IMR-90 (cell line): Measurements from ENCODE around the gene DMD. TPM values are rescaled to one million over a fixed set of nuclear protein-coding genes. Genes with fewer than 3 reads are reported as not detected.

Experiments
- ATAC-seq: fragments of 200-7000 bp; cut with Tn5 transposase; 2 replicates; pipeline ENCODE4 v1.9.1; 2020; ENCODE audit warnings: low read depth, mild to moderate bottlenecking, moderate library complexity
- BruUV-seq: library from RNA; stranded (reverse); fragments of 400-500 nt; replicated peaks from 2 replicates; lab custom pipeline; 2021; lab: Mats Ljungman, UMichigan
- CTCF ChIA-PET: fragments of 300-600 bp; formaldehyde crosslinking; extraction: SDS; loops from one replicate; lab custom pipeline; 2021; ENCODE audit warnings: antibody characterized with exemption; lab: Yijun Ruan, JAX
- POLR2A ChIA-PET: fragments of 300-600 bp; sonication (Branson Sonifier 250); formaldehyde crosslinking; loops from one replicate; lab custom pipeline; 2022; ENCODE audit warnings: antibody characterized with exemption; ENCODE audit not compliant: unreplicated experiment; lab: Charles Lee
- DNase-seq: peaks from one replicate; pipeline ENCODE4 v3.0.0; 2013
- H2AFZ ChIP-seq: replicated peaks from 2 replicates; pipeline ENCODE3; 2013; ENCODE audit warnings: low read length, mild to moderate bottlenecking; ENCODE audit not compliant: poor library complexity
- H2AK5ac ChIP-seq: 2 replicates; pipeline ENCODE4 v1.6.1; 2013; ENCODE audit warnings: low read depth, low read length, inconsistent platforms
- H2AK9ac ChIP-seq: replicated peaks from 2 replicates; pipeline ENCODE3; 2013; ENCODE audit warnings: mild to moderate bottlenecking, low read depth, low read length, moderate library complexity; ENCODE audit not compliant: poor library complexity
- H2BK120ac ChIP-seq: 2 replicates; pipeline ENCODE4 v1.6.1; 2013; ENCODE audit warnings: low read depth, low read length, inconsistent platforms
- H2BK15ac ChIP-seq: 3 replicates; pipeline ENCODE4 v1.6.1; 2013; ENCODE audit warnings: low read depth, low read length, inconsistent platforms
- H2BK20ac ChIP-seq: 2 replicates; pipeline ENCODE4 v1.6.1; 2013; ENCODE audit warnings: low read depth, mild to moderate bottlenecking, inconsistent platforms, low read length, moderate library complexity
- H2BK5ac ChIP-seq: 2 replicates; pipeline ENCODE4 v1.6.1; 2013; ENCODE audit warnings: mild to moderate bottlenecking, low read depth, low read length, inconsistent platforms; ENCODE audit not compliant: poor library complexity, severe bottlenecking
- H3K14ac ChIP-seq: replicated peaks from 2 replicates; pipeline ENCODE4 v1.6.1; 2013; ENCODE audit warnings: low read depth, low read length, inconsistent platforms
- H3K18ac ChIP-seq: 2 replicates; pipeline ENCODE4 v1.6.1; 2013; ENCODE audit warnings: low read depth, low read length, control low read depth
- H3K23ac ChIP-seq: 2 replicates; pipeline ENCODE4 v1.6.1; 2013; ENCODE audit warnings: low read depth, low read length, inconsistent platforms
- H3K27ac ChIP-seq: 2 replicates; pipeline ENCODE4 v1.5.1; 2013; ENCODE audit warnings: mild to moderate bottlenecking, control low read depth, low read length; ENCODE audit not compliant: insufficient read depth
- H3K27me3 ChIP-seq: 2 replicates; pipeline ENCODE4 v1.6.1; 2013; ENCODE audit warnings: low read length; ENCODE audit not compliant: control insufficient read depth, insufficient read depth
- H3K36me3 ChIP-seq: 2 replicates; pipeline ENCODE4 v1.6.1; 2013; ENCODE audit warnings: low read length, mixed read lengths; ENCODE audit not compliant: control insufficient read depth, insufficient read depth
- H3K4ac ChIP-seq: 2 replicates; pipeline ENCODE4 v1.6.1; 2013; ENCODE audit warnings: low read depth, low read length, inconsistent platforms
- H3K4me1 ChIP-seq: 2 replicates; pipeline ENCODE4 v1.6.1; 2013; ENCODE audit warnings: low read length, mixed read lengths; ENCODE audit not compliant: control insufficient read depth, insufficient read depth
- H3K4me2 ChIP-seq: 2 replicates; pipeline ENCODE4 v1.6.1; 2013; ENCODE audit warnings: low read depth, mild to moderate bottlenecking, control low read depth, low read length, moderate library complexity
- H3K4me3 ChIP-seq: 2 replicates; pipeline ENCODE4 v1.5.1; 2013; ENCODE audit warnings: low read depth, mild to moderate bottlenecking, control low read depth, low read length, moderate library complexity; ENCODE audit not compliant: insufficient read depth
- H3K56ac ChIP-seq: 2 replicates; pipeline ENCODE4 v1.6.1; 2013; ENCODE audit warnings: low read length, inconsistent platforms; ENCODE audit not compliant: insufficient read depth; ENCODE audit errors: extremely low read depth
- H3K79me1 ChIP-seq, 2 experiments: 2 replicates each; pipeline ENCODE4 v1.6.1; 2013; ENCODE audit warnings: low read length in 2 of 2, inconsistent platforms in 1 of 2, low read depth in 1 of 2
- H3K9ac ChIP-seq: 2 replicates; pipeline ENCODE4 v1.6.1; 2013; ENCODE audit warnings: low read depth, low read length, control low read depth
- H3K9me1 ChIP-seq: 2 replicates; pipeline ENCODE4 v1.6.1; 2013; ENCODE audit warnings: low read length, inconsistent platforms; ENCODE audit not compliant: insufficient read depth
- H3K9me3 ChIP-seq: 2 replicates; pipeline ENCODE4 v1.6.1; 2013; ENCODE audit warnings: low read length; ENCODE audit not compliant: control insufficient read depth, insufficient read depth
- H4K20me1 ChIP-seq: 2 replicates; pipeline ENCODE4 v1.6.1; 2013; ENCODE audit warnings: low read length, inconsistent platforms; ENCODE audit not compliant: insufficient read depth
- H4K5ac ChIP-seq: 2 replicates; pipeline ENCODE4 v1.6.1; 2013; ENCODE audit warnings: mild to moderate bottlenecking, low read depth, low read length, control low read depth
- H4K8ac ChIP-seq, 2 experiments: 2 replicates each; pipeline ENCODE4 v1.6.1; 2013; ENCODE audit warnings: low read depth in 2 of 2, low read length in 2 of 2, control low read depth in 1 of 2, inconsistent platforms in 1 of 2
- H4K91ac ChIP-seq: 2 replicates; pipeline ENCODE4 v1.6.1; 2013; ENCODE audit warnings: low read depth, low read length, inconsistent platforms; ENCODE audit not compliant: insufficient read depth
- CEBPB ChIP-seq: IDR thresholded peaks from 2 replicates; pipeline ENCODE4 v1.6.1; 2012; ENCODE audit warnings: low read depth, low read length, improper control_type of control experiment
- FOS ChIP-seq: fragments of 150-350 bp; IDR thresholded peaks from 2 replicates; pipeline ENCODE4 v1.6.1; 2016; ENCODE audit warnings: low read depth, low read length
- MAZ ChIP-seq: IDR thresholded peaks from 2 replicates; pipeline ENCODE4 v1.6.1; 2012; ENCODE audit warnings: low read depth, mild to moderate bottlenecking, low read length, improper control_type of control experiment, moderate library complexity, borderline replicate concordance
- MXI1 ChIP-seq: IDR thresholded peaks from 2 replicates; pipeline ENCODE4 v1.6.1; 2012; ENCODE audit warnings: low read depth, mild to moderate bottlenecking, low read length, moderate library complexity, borderline replicate concordance
- NFE2L2 ChIP-seq: fragments of 150-350 bp; IDR thresholded peaks from 2 replicates; pipeline ENCODE4 v1.6.1; 2016; ENCODE audit warnings: low read depth, mild to moderate bottlenecking, low read length
- POLR2A ChIP-seq: IDR thresholded peaks from 2 replicates; pipeline ENCODE4 v1.6.1; 2012; ENCODE audit warnings: mild to moderate bottlenecking, low read depth, low read length
- RAD21 ChIP-seq: IDR thresholded peaks from 2 replicates; pipeline ENCODE4 v1.6.1; 2012; ENCODE audit warnings: low read length, improper control_type of control experiment
- RCOR1 ChIP-seq: IDR thresholded peaks from 2 replicates; pipeline ENCODE4 v1.6.1; 2012; ENCODE audit warnings: mild to moderate bottlenecking, low read length, improper control_type of control experiment; ENCODE audit not compliant: insufficient replicate concordance
- RFX5 ChIP-seq: IDR thresholded peaks from 2 replicates; pipeline ENCODE4 v1.8.0; 2012; ENCODE audit warnings: low read depth, mild to moderate bottlenecking, low read length, moderate library complexity
- SMC3 ChIP-seq: fragments of 150-350 bp; IDR thresholded peaks from 2 replicates; pipeline ENCODE4 v1.6.1; 2016; ENCODE audit warnings: low read depth, mild to moderate bottlenecking, antibody characterized with exemption, low read length, moderate library complexity
- dilution Hi-C: fragments of 300-500 bp; cut with HindIII; formaldehyde crosslinking; loops from one replicate; pipeline ENCODE4 v1.14.3; 2018; ENCODE audit warnings: low sequenced_read_pairs; ENCODE audit not compliant: unreplicated experiment
- in situ Hi-C: fragments of 300-500 bp; cut with MboI; formaldehyde crosslinking; loops from 3 replicates; pipeline ENCODE4 v1.14.3; 2019; ENCODE audit warnings: low sequenced_read_pairs, inconsistent platforms, mixed read lengths
- intact Hi-C: fragments of 100-400 bp; cut with micrococcal nuclease; formaldehyde crosslinking; loops from 2 replicates; pipeline ENCODE4 v1.10.0; 2022
- polyA plus RNA-seq, 3 experiments: library from polyadenylated mRNA; depleted of rRNA; stranded (reverse); fragments of >200 nt; gene quantifications; 2 replicates each; pipeline ENCODE4 v1.2.3, GENCODE V29; 2012; ENCODE audit warnings: low replicate concordance in 1 of 3
- total RNA-seq: library from RNA; depleted of rRNA; stranded (reverse); fragments of >200 nt; gene quantifications from 2 replicates; pipeline ENCODE4 v1.2.3, GENCODE V29; 2012
- TF ChIP-seq, protein P1 (sequence below): fragments of 150-350 bp; IDR thresholded peaks from 2 replicates; pipeline ENCODE4 v1.6.1; 2016; ENCODE audit warnings: low read depth, mild to moderate bottlenecking, low read length, moderate library complexity, borderline replicate concordance
- TF ChIP-seq, protein P2 (sequence below): conservative IDR thresholded peaks from 2 replicates; pipeline ENCODE4 v1.5.1; 2012; ENCODE audit warnings: mild to moderate bottlenecking, low read depth, low read length, improper control_type of control experiment

Gene DMD
- total and polyA plus RNA-seq, 2 of the 4 experiments (the other 2 are of a cell fraction): 6.6 to 11.8 TPM

DNA sequence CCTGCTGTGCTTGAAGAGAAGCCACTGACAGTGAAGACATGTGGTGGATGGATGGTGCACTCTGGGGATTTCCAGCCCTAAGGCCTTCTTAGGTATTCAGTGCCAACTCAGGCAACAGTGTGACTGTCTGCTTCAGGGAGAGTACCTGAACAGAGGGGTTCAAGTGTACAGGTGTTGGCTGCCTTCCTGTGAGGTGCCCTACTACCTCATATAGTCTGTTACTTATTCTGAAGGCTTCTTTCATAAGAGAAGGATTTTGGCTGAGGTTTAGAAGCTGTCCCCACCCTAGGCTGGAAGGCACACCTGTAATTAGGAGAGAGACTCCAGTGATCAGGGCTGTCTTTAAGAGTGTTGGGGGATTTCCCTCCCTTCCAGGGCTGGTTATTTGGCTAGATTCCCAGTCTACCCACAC, 2141.3 kb downstream of the DMD start:
- no peak for ATAC-seq
- Histone ChIP-seq H3K36me3 (no peaks in the 10 kb centered on the region), H3K4ac (no peak overlapping the region), H2AK5ac (no peak overlapping the region), H4K91ac (no peak overlapping the region), H2BK20ac (no peak overlapping the region), H4K8ac (no peak overlapping the region), H4K20me1 (no peaks in the 10 kb centered on the region), H3K4me2 (no peak overlapping the region), H3K14ac (no peak overlapping the region), H2BK5ac (no peak overlapping the region), H2AK9ac (no peak overlapping the region), H2BK15ac (no peak overlapping the region), H3K27me3 (no peaks in the 10 kb centered on the region), H3K56ac (no peak overlapping the region), H4K5ac (no peak overlapping the region), H3K4me1 (no peaks in the 10 kb centered on the region), H3K27ac (no peak overlapping the region), H2BK120ac (no peak overlapping the region), H3K4me3 (no peak overlapping the region), H3K18ac (no peak overlapping the region), H3K9ac (no peak overlapping the region), H3K79me1 (no peaks in the 10 kb centered on the region), H3K23ac (no peak overlapping the region), H3K9me1 (no peaks in the 10 kb centered on the region), H2AFZ (no peak overlapping the region), H3K9me3 (no peaks in the 10 kb centered on the region; the same call in 1 of the 2 replicates)
- intact Hi-C loops: no loop called here
- ChIA-PET CTCF (no interaction called here), POLR2A (no interaction called here)
- dilution Hi-C loops: no loop called here
- no peak for DNase-seq
- TF ChIP-seq MXI1 (no peak), POLR2A (no peak), FOS (no peak), MAZ (no peak), NFE2L2 (no peak), CEBPB (no peak), SMC3 (no peak), RAD21 (no peak), RCOR1 (no peak), RFX5 (no peak)
- TF ChIP-seq, protein P1, sequence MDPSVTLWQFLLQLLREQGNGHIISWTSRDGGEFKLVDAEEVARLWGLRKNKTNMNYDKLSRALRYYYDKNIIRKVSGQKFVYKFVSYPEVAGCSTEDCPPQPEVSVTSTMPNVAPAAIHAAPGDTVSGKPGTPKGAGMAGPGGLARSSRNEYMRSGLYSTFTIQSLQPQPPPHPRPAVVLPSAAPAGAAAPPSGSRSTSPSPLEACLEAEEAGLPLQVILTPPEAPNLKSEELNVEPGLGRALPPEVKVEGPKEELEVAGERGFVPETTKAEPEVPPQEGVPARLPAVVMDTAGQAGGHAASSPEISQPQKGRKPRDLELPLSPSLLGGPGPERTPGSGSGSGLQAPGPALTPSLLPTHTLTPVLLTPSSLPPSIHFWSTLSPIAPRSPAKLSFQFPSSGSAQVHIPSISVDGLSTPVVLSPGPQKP: no peak
- TF ChIP-seq, protein P2, sequence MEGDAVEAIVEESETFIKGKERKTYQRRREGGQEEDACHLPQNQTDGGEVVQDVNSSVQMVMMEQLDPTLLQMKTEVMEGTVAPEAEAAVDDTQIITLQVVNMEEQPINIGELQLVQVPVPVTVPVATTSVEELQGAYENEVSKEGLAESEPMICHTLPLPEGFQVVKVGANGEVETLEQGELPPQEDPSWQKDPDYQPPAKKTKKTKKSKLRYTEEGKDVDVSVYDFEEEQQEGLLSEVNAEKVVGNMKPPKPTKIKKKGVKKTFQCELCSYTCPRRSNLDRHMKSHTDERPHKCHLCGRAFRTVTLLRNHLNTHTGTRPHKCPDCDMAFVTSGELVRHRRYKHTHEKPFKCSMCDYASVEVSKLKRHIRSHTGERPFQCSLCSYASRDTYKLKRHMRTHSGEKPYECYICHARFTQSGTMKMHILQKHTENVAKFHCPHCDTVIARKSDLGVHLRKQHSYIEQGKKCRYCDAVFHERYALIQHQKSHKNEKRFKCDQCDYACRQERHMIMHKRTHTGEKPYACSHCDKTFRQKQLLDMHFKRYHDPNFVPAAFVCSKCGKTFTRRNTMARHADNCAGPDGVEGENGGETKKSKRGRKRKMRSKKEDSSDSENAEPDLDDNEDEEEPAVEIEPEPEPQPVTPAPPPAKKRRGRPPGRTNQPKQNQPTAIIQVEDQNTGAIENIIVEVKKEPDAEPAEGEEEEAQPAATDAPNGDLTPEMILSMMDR: no peak
- BruUV-seq: no TSS peak
- in situ Hi-C loops: no loop called here
